ENCODE results near the gene PRDM15.
A peak's percentile ranks its signal among the peaks of the same experiment; 100 is the strongest.

Gene PRDM15

DNA sequence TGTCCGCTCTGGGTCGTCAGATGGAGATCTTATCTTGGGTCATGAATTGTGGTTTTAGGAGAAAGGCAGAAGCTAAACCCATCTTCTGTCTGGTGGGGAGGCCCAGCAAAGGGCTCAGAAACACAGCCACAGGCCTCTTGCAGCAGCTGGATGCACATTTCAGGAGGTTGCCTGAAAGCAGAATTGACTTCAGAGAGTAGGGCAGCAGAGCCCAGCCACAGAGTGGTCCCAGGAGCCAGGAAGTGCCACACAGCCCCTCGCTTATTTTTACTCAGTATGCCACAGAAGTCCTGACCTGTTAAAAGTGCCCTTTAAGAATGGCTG lies 104.0 kb downstream of the PRDM15 start:
- no peak for DNase-seq

GRCh38 chr21:41774467-41775148 lies 104.5 kb downstream of the PRDM15 start:
- DNase-seq, result peak; percentile 90

GRCh38 chr21:41772351-41773080 lies 106.6 kb downstream of the PRDM15 start:
- DNase-seq, result no peak

DNA sequence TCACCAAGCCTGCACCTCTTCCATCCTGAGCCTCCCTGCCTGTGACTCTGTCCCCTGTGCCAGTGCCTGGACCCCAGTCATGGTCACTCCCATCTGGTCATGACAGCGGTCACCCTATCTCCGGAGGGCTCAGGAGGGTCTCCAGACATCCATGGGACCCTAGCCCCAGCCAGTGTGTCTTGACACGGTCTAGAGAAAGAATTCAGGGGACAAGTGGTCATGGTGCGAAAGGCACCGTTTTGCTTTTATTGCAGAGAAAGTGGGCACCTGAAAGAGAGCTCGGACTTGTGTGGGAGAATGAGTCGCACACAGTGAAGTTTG lies 107.6 kb downstream of the PRDM15 start:
- no peak for DNase-seq

DNA sequence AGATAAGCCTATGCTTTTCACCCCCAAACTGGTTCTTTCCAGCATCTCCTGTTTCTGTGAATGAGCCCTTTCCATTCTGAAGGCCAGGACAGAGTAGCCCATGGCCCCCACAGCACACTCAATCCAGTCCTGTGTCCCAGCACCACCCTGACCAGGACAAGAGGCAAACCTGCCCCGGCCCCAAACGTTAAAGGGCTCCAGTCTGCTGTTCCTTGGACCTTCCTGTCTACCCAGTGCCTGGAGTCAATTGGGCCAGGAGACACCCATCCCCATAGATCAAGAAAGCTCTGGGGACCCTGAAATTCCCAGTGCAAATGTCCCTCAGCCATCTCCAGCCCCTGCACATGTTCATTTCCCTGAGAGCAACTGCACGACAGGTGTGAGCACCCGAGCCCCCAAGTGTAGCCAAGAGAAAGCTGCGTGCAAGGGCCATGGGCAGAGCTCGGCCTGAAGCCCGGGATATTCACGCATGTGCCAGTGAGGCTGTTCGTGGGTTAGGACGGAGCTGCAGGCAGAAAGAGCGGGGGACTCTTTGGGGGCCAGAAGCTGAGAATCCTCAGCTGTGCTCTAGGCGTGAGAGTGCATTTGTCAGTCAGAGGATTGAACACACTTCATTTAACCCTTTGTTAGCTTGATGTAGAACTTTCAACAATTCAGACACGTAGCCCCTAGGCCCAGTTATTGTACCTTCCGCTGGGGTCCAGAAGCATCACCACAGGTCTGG lies 108.1 kb downstream of the PRDM15 start:
- DNase-seq, result no peak

DNA sequence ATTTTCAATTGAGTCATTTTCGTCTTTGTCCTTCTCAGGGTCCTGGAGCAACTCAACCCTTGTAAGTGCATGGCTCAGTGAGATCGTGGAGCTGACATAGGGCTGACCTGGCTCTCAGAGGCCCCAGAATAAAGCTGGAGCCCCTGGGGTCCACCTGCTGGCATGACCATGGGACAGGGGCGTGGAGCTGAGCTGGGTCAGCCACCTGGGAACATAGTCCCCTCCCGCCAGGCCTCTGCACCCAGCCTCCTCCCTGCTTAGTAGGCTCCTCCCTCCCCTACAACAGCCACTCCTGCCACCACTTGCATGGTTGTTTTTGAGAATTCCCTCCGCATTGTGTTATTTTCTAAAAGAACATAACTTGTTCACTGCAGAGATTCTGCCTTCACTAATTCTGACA lies 109.2 kb downstream of the PRDM15 start:
- peak; percentile 70 for DNase-seq

DNA sequence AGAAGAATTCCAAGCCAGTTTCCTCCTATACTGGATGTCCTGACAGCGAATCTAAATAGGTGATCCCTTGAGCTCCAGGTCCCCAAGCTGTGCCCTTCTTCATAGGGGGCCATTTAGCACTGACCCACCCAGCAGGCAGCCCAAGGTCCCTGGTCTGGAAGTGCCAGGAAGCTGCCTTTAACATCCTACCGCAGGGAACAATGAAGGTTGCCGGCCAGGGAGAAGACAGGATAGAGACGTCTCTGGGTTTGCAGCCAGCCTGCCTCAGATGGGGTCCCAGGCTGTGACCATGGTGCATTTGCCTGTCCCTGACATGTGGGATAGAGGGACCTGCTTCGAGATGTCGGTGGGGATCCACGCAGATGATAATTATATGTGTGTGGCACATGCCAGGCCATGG lies 109.6 kb downstream of the PRDM15 start:
- DNase-seq, result peak; percentile 55

DNA sequence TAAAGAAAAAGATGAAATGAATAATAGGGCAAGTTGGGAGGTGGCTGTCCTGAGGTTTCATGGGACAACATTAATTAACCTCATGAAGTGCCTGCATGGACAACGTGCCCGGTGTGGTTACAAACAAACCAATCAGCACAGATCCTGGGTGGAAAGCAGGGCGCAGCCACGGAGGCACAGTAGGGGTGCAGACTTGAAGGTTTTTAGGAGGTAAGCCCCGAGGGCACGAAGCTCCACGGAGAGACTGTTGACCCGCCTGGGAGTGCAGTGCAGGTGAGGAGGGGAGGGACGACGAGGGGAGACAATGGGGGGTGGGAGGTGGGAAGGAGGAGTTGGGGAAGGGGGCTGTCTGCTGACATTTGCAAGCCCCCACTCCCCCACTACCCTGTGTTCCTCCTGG lies 110.0 kb downstream of the PRDM15 start:
- DNase-seq, result peak; percentile 73

GRCh38 chr21:41768437-41769042 lies 110.6 kb downstream of the PRDM15 start:
- DNase-seq, result peak; percentile 96

GRCh38 chr21:41767606-41768436 lies 111.3 kb downstream of the PRDM15 start:
- peak; percentile 74 for DNase-seq

- DNase-seq, result peak; percentile 97
Measured at GRCh38 chr21:41766883-41767605, 112.1 kb downstream of the PRDM15 start, which contains the start of gene RIPK4. RIPK4 (minus strand) TSS chr21:41767052; CDS start chr21:41767041, 11 bp downstream.

GRCh38 chr21:41765973-41766882 lies 112.9 kb downstream of the PRDM15 start:
- peak; percentile 47 for DNase-seq

DNA sequence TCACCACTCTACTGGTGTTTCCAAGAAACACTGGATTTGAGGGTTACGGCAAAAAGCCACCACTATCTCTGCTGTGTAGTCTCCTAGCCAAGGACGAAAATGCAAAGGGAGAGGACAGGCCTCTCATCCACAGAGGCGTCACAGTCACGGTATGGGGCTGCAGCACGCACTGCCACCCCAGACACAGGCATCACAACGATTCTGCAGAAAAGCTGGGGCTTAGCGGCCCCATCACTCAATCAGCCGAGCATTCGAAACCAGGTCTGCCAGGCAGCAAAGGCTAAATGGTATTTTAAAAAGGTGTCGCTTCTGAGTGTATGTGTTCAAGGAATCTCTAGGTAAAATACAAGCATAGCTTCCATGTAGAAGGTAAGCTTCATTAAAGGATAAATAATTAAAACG lies 113.7 kb downstream of the PRDM15 start:
- DNase-seq, result peak; percentile 59

GRCh38 chr21:41764558-41765419 lies 114.4 kb downstream of the PRDM15 start:
- peak; percentile 72 for DNase-seq

DNA sequence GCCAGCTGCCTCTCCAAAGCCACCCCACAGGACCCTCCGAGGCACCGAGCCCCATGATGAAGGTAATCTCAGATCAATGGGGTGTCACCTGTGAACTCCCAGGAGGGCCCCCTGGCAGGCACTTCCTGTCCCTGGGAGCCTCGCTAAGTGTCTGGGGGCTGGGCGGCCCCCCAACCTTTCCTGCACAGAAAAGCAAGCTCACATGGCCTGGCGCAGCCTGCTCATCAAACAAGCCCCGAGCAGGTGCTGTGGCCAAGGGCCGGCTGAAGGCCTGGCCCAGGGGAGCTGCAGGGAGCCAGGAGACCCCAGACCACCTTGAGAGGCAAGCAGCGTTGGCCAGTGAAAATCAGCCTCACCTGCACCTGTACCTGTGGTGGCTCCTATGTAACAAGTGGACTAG lies 115.1 kb downstream of the PRDM15 start:
- no peak for DNase-seq

DNA sequence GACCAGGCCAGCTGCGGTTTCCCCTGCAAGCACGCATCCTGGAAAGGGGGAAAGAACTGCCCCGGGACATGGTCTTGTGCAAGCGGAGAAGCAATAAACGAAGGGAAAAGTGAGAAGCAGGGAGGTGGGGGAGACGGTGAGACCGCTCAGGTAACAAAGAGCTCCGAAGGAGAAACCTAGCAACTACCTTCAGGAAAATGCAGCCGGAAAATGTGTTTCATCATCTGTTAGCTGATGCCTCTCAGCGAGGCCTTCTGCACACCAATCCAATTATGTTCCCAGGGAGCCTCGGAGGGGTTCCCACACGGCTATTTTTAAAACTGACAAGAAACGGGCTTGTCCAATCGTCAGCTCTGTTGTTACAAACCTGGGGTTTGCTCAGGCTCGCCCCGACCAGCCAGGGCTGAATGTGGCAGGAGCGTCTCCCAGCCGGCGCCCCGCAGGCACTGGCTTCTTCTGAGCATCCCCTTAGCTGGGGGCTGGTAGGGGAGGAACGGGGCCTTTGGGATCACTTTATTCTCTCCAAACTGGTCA lies 115.7 kb downstream of the PRDM15 start:
- DNase-seq, result no peak

GRCh38 chr21:41762753-41763152 lies 116.4 kb downstream of the PRDM15 start:
- no peak for DNase-seq

DNA sequence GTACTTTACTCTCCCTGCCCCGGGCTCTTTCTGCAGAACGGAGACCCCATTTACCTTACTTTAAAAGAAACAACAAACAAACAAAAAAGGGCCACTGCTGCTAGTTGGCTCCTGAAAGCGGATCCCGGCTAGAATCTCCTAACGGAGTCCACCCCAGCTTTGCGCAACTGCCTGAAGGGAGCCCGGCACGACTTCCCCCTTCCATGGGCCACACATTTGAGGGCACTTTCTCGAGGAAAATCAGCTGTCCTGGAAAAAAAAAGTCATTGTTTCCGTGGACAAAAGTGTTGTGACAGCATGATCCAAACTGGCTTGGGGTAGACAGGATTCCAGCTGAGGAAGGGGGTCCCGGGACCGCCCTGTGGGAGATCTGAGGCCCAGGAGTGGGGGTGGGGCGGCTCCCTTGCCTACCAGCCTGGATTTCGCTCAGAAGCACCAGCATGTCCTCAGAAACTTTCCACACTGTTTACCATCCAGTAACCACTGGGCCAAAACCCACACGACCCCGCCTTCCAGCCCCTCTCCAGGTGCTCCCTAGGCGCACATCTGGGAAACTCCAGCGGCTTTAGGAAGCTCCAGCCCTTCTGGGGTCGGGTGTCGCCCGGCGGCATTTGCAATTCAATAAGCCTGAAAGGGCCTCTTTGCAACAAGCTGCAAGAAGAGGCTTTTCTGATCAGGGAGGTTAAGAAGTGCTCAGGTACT lies 117.1 kb downstream of the PRDM15 start:
- DNase-seq, result peak; percentile 23

All from DMS53 (cell line).